PFSK-1 (cell line): Measurements from ENCODE around the gene SFMBT2.

ENCODE experiments used
- POLR2AphosphoS5 ChIP-seq: IDR thresholded peaks from 2 replicates; pipeline ENCODE4 v1.6.1; 2012; ENCODE audit warnings: low read depth, mild to moderate bottlenecking, control low read depth, low read length, moderate library complexity
- REST ChIP-seq, 2 experiments: IDR thresholded peaks; 2 replicates each; pipeline versions ENCODE4 v1.6.1 to v1.8.0; 2011 to 2012; ENCODE audit warnings: low read depth in 2 of 2, low read length in 2 of 2, control low read depth in 1 of 2, inconsistent platforms in 1 of 2, mild to moderate bottlenecking in 1 of 2, moderate library complexity in 1 of 2; ENCODE audit not compliant: insufficient read depth in 1 of 2
- SIN3A ChIP-seq: IDR thresholded peaks from 2 replicates; pipeline ENCODE4 v1.6.1; 2012; ENCODE audit warnings: mild to moderate bottlenecking, low read length, moderate library complexity, borderline replicate concordance; ENCODE audit not compliant: insufficient read depth

GRCh38 chr10:7405637-7406036, 5.2 kb downstream of the SFMBT2 start:
- TF ChIP-seq POLR2AphosphoS5: no peak
- TF ChIP-seq REST (IDR thresholded peaks at IDR 0.05; ENCODE audit: insufficient read depth in 1 of 2, low read depth in 2 of 2, low read length in 2 of 2): no peak
- TF ChIP-seq SIN3A: no peak
